Liver (tissue), 3 donors: ENCODE measurements around the gene PRIMA1.

Experiments
- EGR1 ChIP-seq, 2 donors: IDR thresholded peaks; 2 replicates each; pipeline ENCODE4 v1.6.1; 2016 to 2018; ENCODE audit warnings: antibody characterized with exemption in 2 of 2, low read depth in 2 of 2
- GABPA ChIP-seq, 2 donors: IDR thresholded peaks in 1 of 2; conservative IDR thresholded peaks in 1 of 2; 2 replicates each; pipeline ENCODE4 v1.6.1; 2016; ENCODE audit warnings: antibody characterized with exemption in 2 of 2, mild to moderate bottlenecking in 1 of 2, moderate library complexity in 1 of 2
- TAF1 ChIP-seq: conservative IDR thresholded peaks from 2 replicates; pipeline ENCODE4 v1.6.1; 2016; ENCODE audit warnings: antibody characterized with exemption, mild to moderate bottlenecking
- YY1 ChIP-seq: IDR thresholded peaks from 2 replicates; pipeline ENCODE4 v1.6.1; 2016; ENCODE audit warnings: antibody characterized with exemption, mild to moderate bottlenecking
- TF ChIP-seq, protein P1 (sequence below): fragments of 150-350 bp; IDR thresholded peaks from 2 replicates; pipeline ENCODE4 v1.5.1; 2017; ENCODE audit warnings: improper control_type of control experiment, low read depth, low read length; ENCODE audit not compliant: missing input control
- TF ChIP-seq, protein P2 (sequence below): IDR thresholded peaks from 2 replicates; pipeline ENCODE4 v1.6.1; 2016; ENCODE audit warnings: antibody characterized with exemption
- donor health status: healthy.
- donor health status: healthy.

DNA sequence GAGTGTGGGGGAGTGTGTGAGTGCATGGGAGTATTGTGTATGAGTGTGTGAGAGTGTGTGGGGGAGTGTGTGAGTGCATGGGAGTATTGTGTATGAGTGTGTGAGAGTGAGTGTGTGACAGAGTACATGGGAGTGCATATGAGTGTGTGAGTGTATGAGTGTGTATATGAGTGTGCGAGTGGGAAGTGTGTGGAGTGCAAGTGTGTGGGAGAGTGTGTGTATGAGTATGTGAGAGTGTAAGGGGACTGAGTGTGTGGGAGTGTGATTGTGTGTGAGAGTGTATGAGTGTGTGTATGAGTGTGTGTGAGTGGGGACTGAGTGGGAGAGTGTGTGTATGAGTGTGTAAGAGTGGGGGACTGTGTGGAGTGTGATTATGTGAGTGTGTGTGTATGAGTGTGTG is 40.7 kb downstream of the PRIMA1 start:
- TF ChIP-seq, protein P1, sequence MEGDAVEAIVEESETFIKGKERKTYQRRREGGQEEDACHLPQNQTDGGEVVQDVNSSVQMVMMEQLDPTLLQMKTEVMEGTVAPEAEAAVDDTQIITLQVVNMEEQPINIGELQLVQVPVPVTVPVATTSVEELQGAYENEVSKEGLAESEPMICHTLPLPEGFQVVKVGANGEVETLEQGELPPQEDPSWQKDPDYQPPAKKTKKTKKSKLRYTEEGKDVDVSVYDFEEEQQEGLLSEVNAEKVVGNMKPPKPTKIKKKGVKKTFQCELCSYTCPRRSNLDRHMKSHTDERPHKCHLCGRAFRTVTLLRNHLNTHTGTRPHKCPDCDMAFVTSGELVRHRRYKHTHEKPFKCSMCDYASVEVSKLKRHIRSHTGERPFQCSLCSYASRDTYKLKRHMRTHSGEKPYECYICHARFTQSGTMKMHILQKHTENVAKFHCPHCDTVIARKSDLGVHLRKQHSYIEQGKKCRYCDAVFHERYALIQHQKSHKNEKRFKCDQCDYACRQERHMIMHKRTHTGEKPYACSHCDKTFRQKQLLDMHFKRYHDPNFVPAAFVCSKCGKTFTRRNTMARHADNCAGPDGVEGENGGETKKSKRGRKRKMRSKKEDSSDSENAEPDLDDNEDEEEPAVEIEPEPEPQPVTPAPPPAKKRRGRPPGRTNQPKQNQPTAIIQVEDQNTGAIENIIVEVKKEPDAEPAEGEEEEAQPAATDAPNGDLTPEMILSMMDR: no peak
- TF ChIP-seq GABPA (IDR thresholded peaks at IDR 0.05 in 1 of 2, conservative IDR thresholded peaks at IDR 0.05 in 1 of 2): no peak
- TF ChIP-seq, protein P2, sequence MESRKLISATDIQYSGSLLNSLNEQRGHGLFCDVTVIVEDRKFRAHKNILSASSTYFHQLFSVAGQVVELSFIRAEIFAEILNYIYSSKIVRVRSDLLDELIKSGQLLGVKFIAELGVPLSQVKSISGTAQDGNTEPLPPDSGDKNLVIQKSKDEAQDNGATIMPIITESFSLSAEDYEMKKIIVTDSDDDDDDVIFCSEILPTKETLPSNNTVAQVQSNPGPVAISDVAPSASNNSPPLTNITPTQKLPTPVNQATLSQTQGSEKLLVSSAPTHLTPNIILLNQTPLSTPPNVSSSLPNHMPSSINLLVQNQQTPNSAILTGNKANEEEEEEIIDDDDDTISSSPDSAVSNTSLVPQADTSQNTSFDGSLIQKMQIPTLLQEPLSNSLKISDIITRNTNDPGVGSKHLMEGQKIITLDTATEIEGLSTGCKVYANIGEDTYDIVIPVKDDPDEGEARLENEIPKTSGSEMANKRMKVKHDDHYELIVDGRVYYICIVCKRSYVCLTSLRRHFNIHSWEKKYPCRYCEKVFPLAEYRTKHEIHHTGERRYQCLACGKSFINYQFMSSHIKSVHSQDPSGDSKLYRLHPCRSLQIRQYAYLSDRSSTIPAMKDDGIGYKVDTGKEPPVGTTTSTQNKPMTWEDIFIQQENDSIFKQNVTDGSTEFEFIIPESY: no peak
- TF ChIP-seq EGR1 (IDR thresholded peaks at IDR 0.05; ENCODE audit: low read depth in 2 of 2): no peak
- TF ChIP-seq TAF1: no peak
- TF ChIP-seq YY1: no peak
